HEK293T (cell line): Measurements from ENCODE around the gene ACVR1B.

ENCODE experiments used
- BHLHE40 ChIP-seq: fragments of 450-650 bp; IDR thresholded peaks from 2 replicates; pipeline ENCODE4 v1.6.1; 2016; ENCODE audit warnings: mild to moderate bottlenecking, moderate library complexity, borderline replicate concordance
- CTBP1 ChIP-seq: fragments of 450-650 bp; IDR thresholded peaks from 2 replicates; pipeline ENCODE4 v1.6.1; 2016; ENCODE audit warnings: borderline replicate concordance
- FOXM1 ChIP-seq: fragments of 450-650 bp; IDR thresholded peaks from 2 replicates; pipeline ENCODE4 v1.6.1; 2017; ENCODE audit warnings: mild to moderate bottlenecking, borderline replicate concordance
- HDGF ChIP-seq: fragments of 450-650 bp; IDR thresholded peaks from 2 replicates; pipeline ENCODE4 v1.6.1; 2017; ENCODE audit warnings: antibody characterized with exemption, borderline replicate concordance
- SP1 ChIP-seq: fragments of 450-650 bp; IDR thresholded peaks from 2 replicates; pipeline ENCODE4 v1.6.1; 2017
- SUZ12 ChIP-seq: fragments of 450-650 bp; IDR thresholded peaks from 2 replicates; pipeline ENCODE4 v1.6.1; 2016; ENCODE audit warnings: mild to moderate bottlenecking

DNA sequence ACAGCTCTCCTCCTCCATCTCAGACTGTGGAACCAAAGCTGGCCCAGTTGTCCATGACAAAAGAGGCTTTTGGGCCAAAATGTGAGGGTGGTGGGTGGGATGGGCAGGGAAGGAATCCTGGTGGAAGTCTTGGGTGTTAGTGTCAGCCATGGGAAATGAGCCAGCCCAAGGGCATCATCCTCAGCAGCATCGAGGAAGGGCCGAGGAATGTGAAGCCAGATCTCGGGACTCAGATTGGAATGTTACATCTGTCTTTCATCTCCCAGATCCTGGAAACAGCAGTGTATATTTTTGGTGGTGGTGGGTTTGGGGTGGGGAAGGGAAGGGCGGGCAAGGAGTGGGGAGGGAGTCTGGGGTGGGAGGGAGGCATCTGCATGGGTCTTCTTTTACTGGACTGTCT is 43.5 kb downstream of the ACVR1B start:
- TF ChIP-seq BHLHE40 (no peak), SUZ12 (no peak), HDGF (no peak), CTBP1 (no peak), SP1 (no peak), FOXM1 (no peak)
